Measurements from ENCODE around the gene SLX4IP. TPM values are rescaled to one million over a fixed set of nuclear protein-coding genes. Genes with fewer than 3 reads are reported as not detected.

SLX4IP gene
- total RNA-seq, 1 donor from 2014 or later: 6.8 TPM

DNA sequence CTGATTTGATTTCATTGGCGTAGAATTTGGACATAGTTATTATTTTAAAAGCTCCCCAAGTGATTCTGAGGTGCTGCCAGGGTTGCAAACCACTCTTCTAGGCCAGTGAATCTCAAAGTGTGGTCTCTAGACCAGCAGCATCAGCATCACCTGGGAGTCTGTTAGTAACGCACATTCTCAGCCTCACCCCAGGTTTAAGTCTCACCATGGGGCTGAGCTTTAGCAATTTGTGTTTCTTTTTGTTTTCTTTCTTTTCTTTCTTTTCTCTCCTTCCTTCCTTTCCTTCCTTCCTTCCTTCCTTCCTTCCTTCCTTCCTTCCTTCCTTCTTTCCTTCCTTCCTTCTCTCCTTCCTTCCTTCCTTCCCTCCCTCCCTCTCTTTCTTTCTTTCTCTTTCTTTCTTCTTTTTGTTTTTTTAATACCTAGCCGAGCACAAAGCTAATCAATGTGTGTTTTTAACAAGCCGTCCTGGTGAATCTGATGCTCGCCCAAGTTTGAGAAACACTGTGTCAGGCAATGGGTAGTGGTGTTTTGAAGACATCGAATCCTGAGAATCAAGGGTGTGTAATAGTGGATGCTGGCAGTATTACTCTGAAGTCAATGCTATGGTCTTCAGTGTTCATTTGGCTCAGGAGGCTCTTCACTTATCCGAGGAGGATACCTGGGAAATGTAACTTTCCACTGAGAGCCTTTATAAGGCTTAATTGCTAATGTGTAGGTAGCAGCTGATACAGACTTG is 104.9 kb downstream of the SLX4IP start:
- H3K27ac Mint-ChIP-seq (ENCODE audit: unreplicated experiment): no peak overlapping the region
- no peaks in the 10 kb centered on the region for H3K9me3 Mint-ChIP-seq (ENCODE audit: unreplicated experiment)
- DNase-seq (ENCODE audit: low spot score): no peak
- H3K4me1 Mint-ChIP-seq (ENCODE audit: unreplicated experiment): peaks cover 19% of the 10 kb centered on the region
- H3K4me3 Mint-ChIP-seq (ENCODE audit: unreplicated experiment): no peak overlapping the region
- TF ChIP-seq, protein P1, sequence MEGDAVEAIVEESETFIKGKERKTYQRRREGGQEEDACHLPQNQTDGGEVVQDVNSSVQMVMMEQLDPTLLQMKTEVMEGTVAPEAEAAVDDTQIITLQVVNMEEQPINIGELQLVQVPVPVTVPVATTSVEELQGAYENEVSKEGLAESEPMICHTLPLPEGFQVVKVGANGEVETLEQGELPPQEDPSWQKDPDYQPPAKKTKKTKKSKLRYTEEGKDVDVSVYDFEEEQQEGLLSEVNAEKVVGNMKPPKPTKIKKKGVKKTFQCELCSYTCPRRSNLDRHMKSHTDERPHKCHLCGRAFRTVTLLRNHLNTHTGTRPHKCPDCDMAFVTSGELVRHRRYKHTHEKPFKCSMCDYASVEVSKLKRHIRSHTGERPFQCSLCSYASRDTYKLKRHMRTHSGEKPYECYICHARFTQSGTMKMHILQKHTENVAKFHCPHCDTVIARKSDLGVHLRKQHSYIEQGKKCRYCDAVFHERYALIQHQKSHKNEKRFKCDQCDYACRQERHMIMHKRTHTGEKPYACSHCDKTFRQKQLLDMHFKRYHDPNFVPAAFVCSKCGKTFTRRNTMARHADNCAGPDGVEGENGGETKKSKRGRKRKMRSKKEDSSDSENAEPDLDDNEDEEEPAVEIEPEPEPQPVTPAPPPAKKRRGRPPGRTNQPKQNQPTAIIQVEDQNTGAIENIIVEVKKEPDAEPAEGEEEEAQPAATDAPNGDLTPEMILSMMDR (IDR thresholded peaks at IDR 0.05; ENCODE audit: unreplicated experiment): no peak
- peaks cover 1% of the 10 kb centered on the region for H3K27me3 Mint-ChIP-seq (ENCODE audit: unreplicated experiment)
- no peaks in the 10 kb centered on the region for H3K36me3 Mint-ChIP-seq (ENCODE audit: low read depth, unreplicated experiment)

DNA sequence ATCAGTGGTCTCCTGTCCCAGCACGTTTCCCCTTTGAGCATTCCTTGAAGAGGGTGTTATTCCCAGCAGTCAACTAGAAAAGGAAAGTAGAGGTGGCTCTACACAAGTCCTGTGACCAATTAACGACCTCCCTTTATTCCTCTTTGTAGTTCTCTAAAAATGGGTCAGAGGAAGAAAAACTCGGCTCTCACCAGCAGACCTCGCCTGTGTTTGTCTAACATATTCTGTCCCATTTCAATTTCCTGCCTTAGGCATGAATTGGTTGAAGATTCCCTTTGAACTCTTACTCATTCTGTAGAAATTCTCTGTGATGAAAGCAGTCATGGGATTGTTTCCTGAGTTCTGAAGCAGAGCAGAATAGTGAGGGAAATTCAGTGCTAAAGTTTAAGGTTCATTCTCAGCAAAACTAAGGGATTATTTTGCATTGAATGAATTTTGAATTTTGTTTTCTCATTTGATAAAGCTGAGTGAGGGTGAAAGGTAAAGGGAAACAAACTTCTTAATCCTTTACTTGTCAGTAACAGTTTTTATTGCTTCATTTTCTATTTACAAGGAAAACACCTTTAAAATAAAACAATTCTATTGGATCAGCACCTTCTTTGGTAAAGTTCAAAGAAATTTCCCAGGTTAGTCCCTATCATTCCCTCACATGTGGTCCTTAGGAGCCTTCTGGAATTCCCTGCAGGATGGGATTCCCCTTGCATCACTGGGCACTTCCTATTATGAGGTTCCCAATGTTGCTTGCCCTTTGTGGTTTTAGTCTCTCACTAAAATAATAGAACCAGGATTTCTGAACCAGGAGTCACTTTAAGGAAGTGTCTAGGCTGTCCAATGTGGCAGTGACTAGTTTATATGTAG is 105.8 kb downstream of the SLX4IP start:
- H3K4me1 Mint-ChIP-seq (ENCODE audit: unreplicated experiment): peaks cover 19% of the 10 kb centered on the region
- H3K9me3 Mint-ChIP-seq (ENCODE audit: unreplicated experiment): no peaks in the 10 kb centered on the region
- DNase-seq (ENCODE audit: low spot score): no peak
- no peaks in the 10 kb centered on the region for H3K36me3 Mint-ChIP-seq (ENCODE audit: low read depth, unreplicated experiment)
- TF ChIP-seq, protein P1 (IDR thresholded peaks at IDR 0.05; ENCODE audit: unreplicated experiment): no peak
- H3K4me3 Mint-ChIP-seq (ENCODE audit: unreplicated experiment): no peak overlapping the region
- no peaks in the 10 kb centered on the region for H3K27me3 Mint-ChIP-seq (ENCODE audit: unreplicated experiment)
- H3K27ac Mint-ChIP-seq (ENCODE audit: unreplicated experiment): peak overlapping the region; percentile 67

DNA sequence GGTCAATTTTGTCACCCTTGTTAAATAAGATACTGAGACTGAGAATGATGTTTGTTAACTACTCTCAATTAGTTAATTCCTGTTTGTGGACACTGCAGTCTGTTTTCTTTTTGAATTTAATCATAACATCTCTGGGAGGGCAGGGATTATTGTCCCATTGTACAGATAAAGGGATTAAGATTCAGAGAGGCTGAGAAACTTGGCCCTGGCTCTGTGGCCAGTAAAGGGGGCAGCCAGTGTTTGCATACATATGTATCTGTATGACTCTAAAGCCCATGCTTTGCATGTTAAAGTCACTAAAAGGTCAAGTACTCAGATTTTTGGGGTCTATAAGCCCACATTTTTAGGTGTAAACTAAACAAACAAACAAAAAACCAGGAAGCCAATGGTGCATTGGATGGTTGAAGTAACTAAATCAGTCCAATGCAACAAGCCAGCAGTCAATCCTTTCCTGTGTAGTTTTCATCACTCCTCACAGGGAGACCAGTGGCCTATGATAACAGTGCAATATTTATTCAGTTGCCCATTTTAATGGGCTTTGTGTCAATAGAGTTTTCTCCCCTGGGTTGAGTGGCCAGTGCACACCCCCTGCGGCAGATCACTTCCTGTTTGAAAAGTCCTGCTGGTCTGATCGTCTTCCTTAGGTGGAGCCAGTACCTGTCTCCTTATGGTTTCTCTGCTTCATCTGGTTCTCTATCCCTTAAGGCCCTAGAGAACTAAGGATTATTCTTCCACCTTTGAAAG is 106.7 kb downstream of the SLX4IP start:
- H3K27me3 Mint-ChIP-seq (ENCODE audit: unreplicated experiment): no peaks in the 10 kb centered on the region
- no peaks in the 10 kb centered on the region for H3K9me3 Mint-ChIP-seq (ENCODE audit: unreplicated experiment)
- no peak overlapping the region for H3K4me3 Mint-ChIP-seq (ENCODE audit: unreplicated experiment)
- peak overlapping the region; percentile 26 for H3K27ac Mint-ChIP-seq (ENCODE audit: unreplicated experiment)
- TF ChIP-seq, protein P1 (IDR thresholded peaks at IDR 0.05; ENCODE audit: unreplicated experiment): no peak
- H3K4me1 Mint-ChIP-seq (ENCODE audit: unreplicated experiment): peaks cover 19% of the 10 kb centered on the region
- no peak for DNase-seq (ENCODE audit: low spot score)
- no peaks in the 10 kb centered on the region for H3K36me3 Mint-ChIP-seq (ENCODE audit: low read depth, unreplicated experiment)

DNA sequence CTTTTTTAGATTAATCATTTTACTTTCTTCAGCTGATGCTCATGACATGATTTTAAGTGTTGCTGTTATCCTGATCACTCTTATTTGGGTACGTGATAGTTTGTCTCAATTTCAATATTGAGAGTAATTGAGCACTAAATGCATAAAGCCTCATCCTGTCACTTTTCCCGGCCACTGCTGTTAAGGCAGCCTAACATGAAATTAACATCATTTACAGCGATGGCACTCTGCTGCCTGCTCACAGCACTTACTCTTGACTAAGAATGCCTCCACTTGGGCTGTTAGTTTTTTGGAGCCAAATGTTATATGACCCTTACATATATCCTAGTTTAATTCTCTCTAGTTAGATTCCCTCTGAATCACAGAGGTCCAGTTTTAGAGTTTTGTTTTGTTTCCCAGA is 107.3 kb downstream of the SLX4IP start:
- no peak for DNase-seq (ENCODE audit: low spot score)
- H3K4me1 Mint-ChIP-seq (ENCODE audit: unreplicated experiment): peaks cover 19% of the 10 kb centered on the region
- no peak overlapping the region for H3K27ac Mint-ChIP-seq (ENCODE audit: unreplicated experiment)
- no peaks in the 10 kb centered on the region for H3K9me3 Mint-ChIP-seq (ENCODE audit: unreplicated experiment)
- H3K27me3 Mint-ChIP-seq (ENCODE audit: unreplicated experiment): no peaks in the 10 kb centered on the region
- H3K36me3 Mint-ChIP-seq (ENCODE audit: low read depth, unreplicated experiment): no peaks in the 10 kb centered on the region
- H3K4me3 Mint-ChIP-seq (ENCODE audit: unreplicated experiment): no peak overlapping the region
- TF ChIP-seq, protein P1 (IDR thresholded peaks at IDR 0.05; ENCODE audit: unreplicated experiment): no peak

Measured in endothelial cell (in vitro differentiated cells).